Astrocyte (in vitro differentiated cells and primary cell): Measurements from ENCODE around the gene L3MBTL4. TPM values are rescaled to one million over a fixed set of nuclear protein-coding genes. Genes with fewer than 3 reads are reported as not detected.

Experiments
- DNase-seq: peaks from one replicate; pipeline ENCODE4 v3.0.0-alpha.2; 2010; ENCODE audit warnings: low read depth
- FAIRE-seq: peaks from 2 replicates; lab custom pipeline; 2011; peaks lifted over from hg19 to GRCh38; lab: Jason Lieb, UNC
- H2AFZ ChIP-seq: 2 replicates; pipeline ENCODE4 v1.6.0; 2012; ENCODE audit warnings: low read depth, low read length, inconsistent platforms
- H3K27ac ChIP-seq: 2 replicates; pipeline ENCODE4 v1.5.1; 2011; ENCODE audit warnings: low read depth, low read length, inconsistent platforms
- H3K27me3 ChIP-seq: 2 replicates; pipeline ENCODE4 v1.6.0; 2011; ENCODE audit warnings: low read length, inconsistent platforms; ENCODE audit not compliant: insufficient read depth
- H3K36me3 ChIP-seq: 2 replicates; pipeline ENCODE4 v1.5.1; 2011; ENCODE audit warnings: low read length, inconsistent platforms; ENCODE audit not compliant: insufficient read depth
- H3K4me1 ChIP-seq: 2 replicates; pipeline ENCODE4 v1.5.1; 2011; ENCODE audit warnings: low read length, inconsistent platforms; ENCODE audit not compliant: insufficient read depth
- H3K4me2 ChIP-seq: 2 replicates; pipeline ENCODE4 v1.6.0; 2012; ENCODE audit warnings: low read length, inconsistent platforms
- H3K4me3 ChIP-seq: 2 replicates; pipeline ENCODE4 v1.5.1; 2011; ENCODE audit warnings: low read depth, mild to moderate bottlenecking, low read length, inconsistent platforms; ENCODE audit not compliant: insufficient read depth
- H3K79me2 ChIP-seq: 2 replicates; pipeline ENCODE4 v1.6.0; 2012; ENCODE audit warnings: mild to moderate bottlenecking, low read length, inconsistent platforms; ENCODE audit not compliant: insufficient read depth
- H3K9ac ChIP-seq: 2 replicates; pipeline ENCODE4 v1.6.0; 2012; ENCODE audit warnings: mild to moderate bottlenecking, low read length, inconsistent platforms
- H3K9me3 ChIP-seq: 2 replicates; pipeline ENCODE4 v1.5.1; 2012; ENCODE audit warnings: low read depth, mild to moderate bottlenecking, low read length, inconsistent platforms; ENCODE audit not compliant: insufficient read depth
- H4K20me1 ChIP-seq: 2 replicates; pipeline ENCODE4 v1.6.0; 2012; ENCODE audit warnings: low read length, inconsistent platforms; ENCODE audit not compliant: insufficient read depth
- H3K27ac Mint-ChIP-seq: one replicate; pipeline ENCODE4 v1.8.0; 2021; ENCODE audit warnings: mild to moderate bottlenecking, mixed read lengths; ENCODE audit not compliant: unreplicated experiment
- H3K27me3 Mint-ChIP-seq: one replicate; pipeline ENCODE4 v1.8.0; 2021; ENCODE audit warnings: low read depth, mixed read lengths; ENCODE audit not compliant: unreplicated experiment
- H3K36me3 Mint-ChIP-seq: one replicate; pipeline ENCODE4 v1.8.0; 2021; ENCODE audit warnings: low read depth, mixed read lengths; ENCODE audit not compliant: unreplicated experiment
- H3K4me1 Mint-ChIP-seq: one replicate; pipeline ENCODE4 v1.8.0; 2021; ENCODE audit warnings: low read depth, mixed read lengths; ENCODE audit not compliant: unreplicated experiment
- H3K4me3 Mint-ChIP-seq: one replicate; pipeline ENCODE4 v1.8.0; 2021; ENCODE audit warnings: mild to moderate bottlenecking, moderate library complexity, mixed read lengths; ENCODE audit not compliant: unreplicated experiment
- H3K9me3 Mint-ChIP-seq: one replicate; pipeline ENCODE4 v1.8.0; 2021; ENCODE audit warnings: mild to moderate bottlenecking, mixed read lengths; ENCODE audit not compliant: unreplicated experiment
- CTCF ChIP-seq: IDR thresholded peaks from 2 replicates; pipeline ENCODE4 v1.5.1; 2011; ENCODE audit warnings: low read depth, mild to moderate bottlenecking, inconsistent platforms, low read length, moderate library complexity; ENCODE audit not compliant: insufficient read depth
- EZH2 ChIP-seq: IDR thresholded peaks from 2 replicates; pipeline ENCODE4 v1.6.1; 2012; ENCODE audit warnings: mild to moderate bottlenecking, low read length, inconsistent platforms; ENCODE audit not compliant: insufficient read depth
- total RNA-seq: library from RNA; stranded (reverse); gene quantifications from 2 replicates; pipeline ENCODE4 v1.2.1, GENCODE V29; 2021

Gene L3MBTL4
- total RNA-seq, 1 donor from 2014 or later = 0.52 TPM

- Histone ChIP-seq H3K27me3 (no peaks in the 10 kb centered on the region), H3K79me2 (no peaks in the 10 kb centered on the region), H3K4me3 (no peak overlapping the region), H3K9me3 (no peaks in the 10 kb centered on the region), H3K4me2 (no peak overlapping the region), H4K20me1 (no peaks in the 10 kb centered on the region), H3K4me1 (no peaks in the 10 kb centered on the region), H2AFZ (no peak overlapping the region), H3K9ac (no peak overlapping the region), H3K27ac (no peak overlapping the region), H3K36me3 (no peaks in the 10 kb centered on the region)
- Mint-ChIP-seq H3K27ac (no peak overlapping the region), H3K27me3 (no peaks in the 10 kb centered on the region), H3K9me3 (no peaks in the 10 kb centered on the region), H3K4me1 (peaks cover 9% of the 10 kb centered on the region), H3K36me3 (no peaks in the 10 kb centered on the region), H3K4me3 (no peak overlapping the region)
- DNase-seq = no peak
- TF ChIP-seq CTCF = no peak
- TF ChIP-seq EZH2 = no peak
- FAIRE-seq = no peak
Observed at GRCh38 chr18:6210349-6211173, 204.2 kb downstream of the L3MBTL4 start.

DNA sequence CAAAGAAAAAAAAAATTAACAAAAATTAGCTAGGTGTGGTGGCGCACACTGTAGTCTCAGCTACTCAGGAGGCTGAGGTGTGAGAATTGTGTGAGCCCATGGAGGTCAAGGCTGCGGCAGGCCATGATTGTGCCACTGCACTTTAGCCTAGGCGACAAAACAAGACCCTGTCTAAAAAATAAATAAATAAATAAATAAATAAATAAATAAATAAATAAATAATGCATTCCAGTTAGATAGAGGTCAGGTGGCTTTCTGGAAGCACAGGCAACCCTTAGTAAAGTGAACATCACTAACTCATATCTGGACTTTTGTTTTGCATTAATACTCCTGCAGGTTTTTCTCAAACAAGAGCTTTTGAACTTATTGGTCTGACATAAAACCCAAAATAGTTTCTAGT, 206.8 kb downstream of the L3MBTL4 start:
- TF ChIP-seq CTCF (no peak), EZH2 (no peak)
- H3K27me3 ChIP-seq = no peaks in the 10 kb centered on the region
- FAIRE-seq = no peak
- no peak for DNase-seq
- H3K4me3 ChIP-seq = no peak overlapping the region
- no peak overlapping the region for H3K4me3 Mint-ChIP-seq
- no peaks in the 10 kb centered on the region for H3K79me2 ChIP-seq
- no peak overlapping the region for H3K27ac ChIP-seq
- no peak overlapping the region for H3K9ac ChIP-seq
- peaks cover 11% of the 10 kb centered on the region for H3K4me1 Mint-ChIP-seq
- H3K27me3 Mint-ChIP-seq = no peaks in the 10 kb centered on the region
- H4K20me1 ChIP-seq = no peaks in the 10 kb centered on the region
- H3K9me3 ChIP-seq = no peaks in the 10 kb centered on the region
- no peaks in the 10 kb centered on the region for H3K36me3 Mint-ChIP-seq
- no peaks in the 10 kb centered on the region for H3K9me3 Mint-ChIP-seq
- no peaks in the 10 kb centered on the region for H3K36me3 ChIP-seq
- no peak overlapping the region for H3K4me2 ChIP-seq
- no peak overlapping the region for H2AFZ ChIP-seq
- H3K27ac Mint-ChIP-seq = no peak overlapping the region
- no peaks in the 10 kb centered on the region for H3K4me1 ChIP-seq

GRCh38 chr18:6207116-6207515, 207.6 kb downstream of the L3MBTL4 start:
- Histone ChIP-seq H3K4me1 (no peaks in the 10 kb centered on the region), H3K79me2 (no peaks in the 10 kb centered on the region), H3K4me3 (no peak overlapping the region), H3K27me3 (no peaks in the 10 kb centered on the region), H4K20me1 (no peaks in the 10 kb centered on the region), H3K36me3 (no peaks in the 10 kb centered on the region), H3K4me2 (no peak overlapping the region), H2AFZ (no peak overlapping the region), H3K9ac (no peak overlapping the region), H3K27ac (no peak overlapping the region), H3K9me3 (no peaks in the 10 kb centered on the region)
- H3K4me1 Mint-ChIP-seq = peaks cover 11% of the 10 kb centered on the region
- no peaks in the 10 kb centered on the region for H3K36me3 Mint-ChIP-seq
- FAIRE-seq (no peak), DNase-seq (no peak)
- no peaks in the 10 kb centered on the region for H3K9me3 Mint-ChIP-seq
- H3K27ac Mint-ChIP-seq = no peak overlapping the region
- TF ChIP-seq CTCF (no peak), EZH2 (no peak)
- no peaks in the 10 kb centered on the region for H3K27me3 Mint-ChIP-seq
- no peak overlapping the region for H3K4me3 Mint-ChIP-seq
